ENCODE results near the gene EEF1AKMT2. TPM values are rescaled to one million over a fixed set of nuclear protein-coding genes. Genes with fewer than 3 reads are reported as not detected.

The EEF1AKMT2 gene
- polyA plus RNA-seq, 2 of the 4 experiments (the other 2 are of a cell fraction): 23.5 to 28.1 TPM

DNA sequence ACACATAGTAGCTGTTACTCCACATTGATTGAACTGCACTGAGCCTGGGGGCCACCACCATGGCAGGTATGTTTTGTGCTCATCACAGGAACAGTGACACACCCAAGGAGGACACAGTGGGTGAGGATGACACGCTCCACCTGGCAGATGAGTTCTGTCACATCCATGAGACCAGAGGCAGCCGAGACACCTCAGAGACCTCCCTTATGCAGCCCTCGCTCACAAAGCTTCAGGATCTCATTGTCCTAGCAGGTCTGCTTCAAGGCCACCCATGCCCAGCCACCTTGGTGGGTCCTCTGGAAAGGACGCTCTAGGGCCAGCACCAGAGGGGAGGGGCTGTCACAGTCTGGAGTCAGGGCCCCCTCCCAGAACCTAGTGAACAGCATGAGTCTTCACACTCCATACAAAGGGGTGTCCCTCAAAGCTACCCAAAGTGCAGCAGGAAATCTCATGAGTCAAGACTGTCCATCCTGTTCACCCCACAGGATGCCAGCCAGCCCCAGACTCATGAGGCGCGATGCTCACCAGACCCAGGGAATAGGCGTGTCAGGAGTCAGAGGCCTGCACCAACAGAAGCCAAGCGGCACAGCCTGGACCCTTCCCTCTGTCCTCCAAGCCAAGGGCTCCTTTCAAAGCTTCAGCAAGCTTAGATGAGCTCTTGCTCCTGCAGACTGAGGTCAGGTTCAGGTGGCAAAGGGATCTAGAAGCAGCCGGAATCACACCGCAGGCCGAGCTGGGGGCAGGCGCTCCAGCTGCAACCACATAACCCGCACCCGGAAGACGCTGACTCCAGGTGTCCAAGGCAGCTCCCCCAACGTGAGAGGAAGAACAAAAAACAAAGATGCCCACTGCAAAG, 57.1 kb downstream of the EEF1AKMT2 start (continued):
- TF ChIP-seq POLR2AphosphoS2 (conservative IDR thresholded peaks at IDR 0.05; ENCODE audit: low read length): no peak
- TF ChIP-seq GATA3 (IDR thresholded peaks at IDR 0.05; ENCODE audit: borderline replicate concordance): no peak

DNA sequence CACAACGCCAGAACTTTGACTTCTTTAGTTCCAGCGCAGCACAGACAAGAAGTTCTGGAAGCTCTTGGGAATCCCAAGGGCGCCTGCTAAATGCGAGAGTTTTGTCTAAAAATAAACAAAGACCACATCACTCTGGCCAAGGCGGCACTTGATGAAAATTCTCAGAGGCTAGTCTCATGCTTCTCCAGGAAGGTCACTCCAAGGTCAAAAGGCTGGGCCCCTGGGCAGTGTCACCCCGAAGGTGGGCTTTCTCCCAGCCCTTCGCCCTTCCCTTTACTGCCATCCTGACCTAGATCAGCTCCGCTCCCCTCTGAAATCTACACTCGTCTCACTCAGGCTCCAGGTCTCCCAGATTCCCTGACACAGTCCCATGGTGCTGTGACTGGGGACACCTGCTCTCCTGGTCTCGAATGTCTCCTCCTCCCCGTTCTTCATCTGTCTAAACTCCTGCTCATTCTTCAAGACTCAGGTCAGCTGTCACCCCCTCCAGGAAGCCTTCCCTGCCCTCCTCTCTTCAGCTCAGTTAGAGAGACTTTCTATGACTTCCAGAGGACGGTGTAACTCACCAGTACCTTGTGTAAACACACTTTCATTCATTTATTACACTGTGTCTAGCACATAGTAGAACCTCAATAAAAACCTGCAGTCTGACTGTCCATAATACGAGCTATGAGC, 58.0 kb downstream of the EEF1AKMT2 start:
- Histone ChIP-seq H3K4me3 (no peak overlapping the region), H3K4me1 (peaks cover 15% of the 10 kb centered on the region), H3K27ac (no peak overlapping the region), H3K4me2 (no peak overlapping the region), H3K9me3 (no peaks in the 10 kb centered on the region)
- DNase-seq (ENCODE audit: low read depth in 1 of 2, low spot score in 1 of 2): no peak
- POLR2A ChIA-PET: interaction anchor here (0.7 kb wide), 1 partner anchor 181 kb away, joined by 3 read pairs; no protein-coding TSS in a partner anchor
- TF ChIP-seq NR3C1 (IDR thresholded peaks at IDR 0.05): no peak
- TF ChIP-seq POLR2A (IDR thresholded peaks at IDR 0.05; ENCODE audit: low read length): no peak
- TF ChIP-seq TP53 (CRISPR knock-in tag; IDR thresholded peaks at IDR 0.05): no peak
- no peak for TF ChIP-seq HEYL (CRISPR knock-in tag; IDR thresholded peaks at IDR 0.05)
- no peak for TF ChIP-seq BHLHE40 (IDR thresholded peaks at IDR 0.05; ENCODE audit: low read depth, low read length)
- TF ChIP-seq, protein P1, sequence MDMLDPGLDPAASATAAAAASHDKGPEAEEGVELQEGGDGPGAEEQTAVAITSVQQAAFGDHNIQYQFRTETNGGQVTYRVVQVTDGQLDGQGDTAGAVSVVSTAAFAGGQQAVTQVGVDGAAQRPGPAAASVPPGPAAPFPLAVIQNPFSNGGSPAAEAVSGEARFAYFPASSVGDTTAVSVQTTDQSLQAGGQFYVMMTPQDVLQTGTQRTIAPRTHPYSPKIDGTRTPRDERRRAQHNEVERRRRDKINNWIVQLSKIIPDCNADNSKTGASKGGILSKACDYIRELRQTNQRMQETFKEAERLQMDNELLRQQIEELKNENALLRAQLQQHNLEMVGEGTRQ (IDR thresholded peaks at IDR 0.05): no peak
- no peak for TF ChIP-seq CHD2 (IDR thresholded peaks at IDR 0.05; ENCODE audit: low read length, partially characterized antibody)
- no peak for TF ChIP-seq ZC3H11A (IDR thresholded peaks at IDR 0.05)
- WGBS (ENCODE audit: missing lambda C conversion rate): 90% methylated on average over 13 of the region's 13 CpGs
- FAIRE-seq: no peak
- CTCF ChIA-PET: interaction anchor here (0.6 to 5.4 kb wide), 5 partner anchors 8 to 884 kb away, joined by 3 to 35 read pairs (median 7); no protein-coding TSS in a partner anchor
- ATAC-seq: no peak

DNA sequence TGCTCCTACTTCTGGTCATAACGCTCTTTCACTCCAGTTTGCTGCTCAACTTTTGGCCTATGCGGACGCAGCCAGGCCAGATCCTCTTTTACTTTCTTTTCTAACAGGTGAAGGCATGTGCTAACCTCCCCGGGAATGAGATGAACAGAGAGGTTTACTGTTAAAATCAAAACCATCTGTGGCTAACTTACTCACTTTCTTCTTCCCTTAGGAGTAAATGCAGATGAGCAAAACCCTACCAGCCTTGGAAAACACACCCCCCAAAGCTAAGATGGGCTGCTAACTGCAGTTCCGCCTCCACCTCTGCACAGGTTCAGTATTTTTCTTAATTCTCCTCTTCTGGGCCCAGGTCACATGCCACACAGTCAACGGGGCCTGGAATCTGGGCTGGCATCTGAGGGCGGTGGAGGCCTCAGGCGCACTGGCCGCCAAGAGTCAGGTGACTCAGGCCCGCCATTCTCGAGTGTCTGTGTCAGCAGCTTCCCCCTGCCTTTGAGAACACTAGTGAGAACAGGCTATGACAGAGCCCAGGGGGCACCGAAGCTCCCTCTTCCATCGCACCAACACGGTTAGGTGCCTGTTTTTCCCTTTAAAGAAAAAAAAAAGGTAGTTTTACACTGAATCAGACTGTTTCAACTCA, 58.6 kb downstream of the EEF1AKMT2 start:
- ChIA-PET CTCF (interaction anchor here (0.6 to 5.4 kb wide), 6 partner anchors 9 to 883 kb away, joined by 3 to 35 read pairs (median 5); no protein-coding TSS in a partner anchor), POLR2A (interaction anchor here (0.7 kb wide), 1 partner anchor 180 kb away, joined by 3 read pairs; no protein-coding TSS in a partner anchor)
- H3K4me1 ChIP-seq: peaks cover 15% of the 10 kb centered on the region
- no peaks in the 10 kb centered on the region for H3K9me3 ChIP-seq
- WGBS (ENCODE audit: missing lambda C conversion rate): 90% methylated on average over 14 of the region's 14 CpGs
- no peak for ATAC-seq
- no peak overlapping the region for H3K4me3 ChIP-seq
- no peak for FAIRE-seq
- DNase-seq (ENCODE audit: low read depth in 1 of 2, low spot score in 1 of 2): no peak
- no peak overlapping the region for H3K27ac ChIP-seq
- TF ChIP-seq JUNB (IDR thresholded peaks at IDR 0.05): no peak
- TF ChIP-seq RAD21 (conservative IDR thresholded peaks at IDR 0.05 in 1 of 2, IDR thresholded peaks at IDR 0.05 in 1 of 2): no peak
- no peak for TF ChIP-seq MAZ (IDR thresholded peaks at IDR 0.05; ENCODE audit: borderline replicate concordance, low read depth, low read length)
- no peak for TF ChIP-seq CBX2 (IDR thresholded peaks at IDR 0.05; ENCODE audit: borderline replicate concordance, low read depth)
- TF ChIP-seq, protein P2, sequence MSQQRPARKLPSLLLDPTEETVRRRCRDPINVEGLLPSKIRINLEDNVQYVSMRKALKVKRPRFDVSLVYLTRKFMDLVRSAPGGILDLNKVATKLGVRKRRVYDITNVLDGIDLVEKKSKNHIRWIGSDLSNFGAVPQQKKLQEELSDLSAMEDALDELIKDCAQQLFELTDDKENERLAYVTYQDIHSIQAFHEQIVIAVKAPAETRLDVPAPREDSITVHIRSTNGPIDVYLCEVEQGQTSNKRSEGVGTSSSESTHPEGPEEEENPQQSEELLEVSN (IDR thresholded peaks at IDR 0.05; ENCODE audit: borderline replicate concordance, low read depth): no peak
- H3K4me2 ChIP-seq: no peak overlapping the region

DNA sequence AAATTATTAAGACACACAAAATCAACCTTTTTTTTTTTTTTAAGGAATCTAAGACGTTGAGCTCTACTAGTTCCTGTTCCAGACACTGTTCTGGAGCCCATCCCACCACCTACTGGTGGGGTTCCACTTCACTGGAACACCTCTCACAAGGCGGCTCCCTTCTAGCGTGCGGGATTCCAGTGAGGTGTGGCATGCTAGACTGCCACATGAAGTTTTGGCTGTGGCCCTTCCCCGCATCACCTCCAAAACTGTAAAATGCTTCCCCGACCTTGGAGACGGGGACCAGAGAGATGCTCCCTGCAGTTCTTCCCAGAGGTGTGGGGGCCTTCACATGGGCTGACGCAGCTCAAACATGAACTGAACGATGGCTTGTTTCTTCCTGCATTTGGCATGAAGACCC, 60.1 kb downstream of the EEF1AKMT2 start:
- Histone ChIP-seq H3K4me2 (no peak overlapping the region), H3K4me1 (peaks cover 4% of the 10 kb centered on the region), H3K27ac (no peak overlapping the region), H3K9me3 (no peaks in the 10 kb centered on the region), H3K4me3 (no peak overlapping the region)
- WGBS (ENCODE audit: missing lambda C conversion rate): 90% methylated on average over 9 of the region's 9 CpGs
- DNase-seq (ENCODE audit: low read depth in 1 of 2, low spot score in 1 of 2): no peak
- no peak for TF ChIP-seq SMC3 (IDR thresholded peaks at IDR 0.05)
- no peak for TF ChIP-seq ZFP36 (IDR thresholded peaks at IDR 0.05; ENCODE audit: borderline replicate concordance, partially characterized antibody)
- no peak for TF ChIP-seq JUN (IDR thresholded peaks at IDR 0.05)
- no peak for TF ChIP-seq POLR2A (IDR thresholded peaks at IDR 0.05; ENCODE audit: low read length)
- TF ChIP-seq, protein P1 (IDR thresholded peaks at IDR 0.05): no peak
- no peak for TF ChIP-seq FOSL2 (IDR thresholded peaks at IDR 0.05)
- TF ChIP-seq FOSL2 (CRISPR knock-in tag; IDR thresholded peaks at IDR 0.05): no peak
- no peak for TF ChIP-seq HDAC2 (IDR thresholded peaks at IDR 0.05)
- no peak for TF ChIP-seq KDM5A (IDR thresholded peaks at IDR 0.05)
- TF ChIP-seq, protein P3, sequence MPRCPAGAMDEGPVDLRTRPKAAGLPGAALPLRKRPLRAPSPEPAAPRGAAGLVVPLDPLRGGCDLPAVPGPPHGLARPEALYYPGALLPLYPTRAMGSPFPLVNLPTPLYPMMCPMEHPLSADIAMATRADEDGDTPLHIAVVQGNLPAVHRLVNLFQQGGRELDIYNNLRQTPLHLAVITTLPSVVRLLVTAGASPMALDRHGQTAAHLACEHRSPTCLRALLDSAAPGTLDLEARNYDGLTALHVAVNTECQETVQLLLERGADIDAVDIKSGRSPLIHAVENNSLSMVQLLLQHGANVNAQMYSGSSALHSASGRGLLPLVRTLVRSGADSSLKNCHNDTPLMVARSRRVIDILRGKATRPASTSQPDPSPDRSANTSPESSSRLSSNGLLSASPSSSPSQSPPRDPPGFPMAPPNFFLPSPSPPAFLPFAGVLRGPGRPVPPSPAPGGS (IDR thresholded peaks at IDR 0.05): no peak
- no peak for TF ChIP-seq RCOR1 (IDR thresholded peaks at IDR 0.05; ENCODE audit: low read depth, low read length)
- no peak for TF ChIP-seq RAD21 (conservative IDR thresholded peaks at IDR 0.05 in 1 of 2, IDR thresholded peaks at IDR 0.05 in 1 of 2)
- TF ChIP-seq MAFK (IDR thresholded peaks at IDR 0.05; ENCODE audit: partially characterized antibody): no peak
- TF ChIP-seq RFX5 (IDR thresholded peaks at IDR 0.05): no peak
- TF ChIP-seq POLR2AphosphoS2 (conservative IDR thresholded peaks at IDR 0.05; ENCODE audit: low read length): no peak
- TF ChIP-seq BHLHE40 (IDR thresholded peaks at IDR 0.05; ENCODE audit: low read depth, low read length): no peak
- POLR2A ChIA-PET: no interaction called here
- CTCF ChIA-PET: interaction anchor here (0.6 to 5.4 kb wide), 4 partner anchors 10 to 202 kb away, joined by 3 to 35 read pairs (median 4); no protein-coding TSS in a partner anchor
- ATAC-seq: no peak
- no peak for FAIRE-seq
